ENCODE data around the gene SPEM2. TPM values are rescaled to one million over a fixed set of nuclear protein-coding genes. Genes with fewer than 3 reads are reported as not detected.

The SPEM2 gene
- total RNA-seq, 4 donors from 2014 or later, result not detected

DNA sequence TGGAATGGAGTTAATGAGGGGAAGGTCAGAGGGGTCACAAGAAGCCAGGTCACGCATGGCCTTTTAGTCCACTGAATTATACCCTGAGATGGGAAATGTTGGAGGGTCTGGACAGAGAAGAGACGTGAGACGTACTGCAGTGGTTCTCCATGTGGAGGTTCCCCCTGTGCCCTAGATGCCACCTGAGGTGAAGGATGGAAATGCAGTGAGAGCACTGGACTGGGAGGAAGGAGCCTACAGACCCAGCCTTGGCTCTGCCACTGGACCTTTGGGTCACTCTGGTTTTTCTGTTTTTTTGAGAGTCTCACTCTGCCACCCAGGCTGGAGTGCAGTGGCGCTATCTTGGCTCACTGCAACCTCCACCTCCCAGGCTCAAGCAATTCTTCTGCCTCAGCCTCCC is 29.3 kb upstream of the SPEM2 start:
- Histone ChIP-seq H3K9me3 (no peaks in the 10 kb centered on the region), H3K4me3 (no peak overlapping the region), H3K27me3 (no peaks in the 10 kb centered on the region), H3K27ac (no peak overlapping the region), H3K4me1 (peaks cover 11 to 29% (median 17%) of the 10 kb centered on the region in 3 donors), H3K36me3 (peaks cover 0 to 22% (median 8%) of the 10 kb centered on the region in 3 donors)
- intact Hi-C loops (cut with DNase I), result no loop called here
- no peak for DNase-seq
- TF ChIP-seq, protein P1, sequence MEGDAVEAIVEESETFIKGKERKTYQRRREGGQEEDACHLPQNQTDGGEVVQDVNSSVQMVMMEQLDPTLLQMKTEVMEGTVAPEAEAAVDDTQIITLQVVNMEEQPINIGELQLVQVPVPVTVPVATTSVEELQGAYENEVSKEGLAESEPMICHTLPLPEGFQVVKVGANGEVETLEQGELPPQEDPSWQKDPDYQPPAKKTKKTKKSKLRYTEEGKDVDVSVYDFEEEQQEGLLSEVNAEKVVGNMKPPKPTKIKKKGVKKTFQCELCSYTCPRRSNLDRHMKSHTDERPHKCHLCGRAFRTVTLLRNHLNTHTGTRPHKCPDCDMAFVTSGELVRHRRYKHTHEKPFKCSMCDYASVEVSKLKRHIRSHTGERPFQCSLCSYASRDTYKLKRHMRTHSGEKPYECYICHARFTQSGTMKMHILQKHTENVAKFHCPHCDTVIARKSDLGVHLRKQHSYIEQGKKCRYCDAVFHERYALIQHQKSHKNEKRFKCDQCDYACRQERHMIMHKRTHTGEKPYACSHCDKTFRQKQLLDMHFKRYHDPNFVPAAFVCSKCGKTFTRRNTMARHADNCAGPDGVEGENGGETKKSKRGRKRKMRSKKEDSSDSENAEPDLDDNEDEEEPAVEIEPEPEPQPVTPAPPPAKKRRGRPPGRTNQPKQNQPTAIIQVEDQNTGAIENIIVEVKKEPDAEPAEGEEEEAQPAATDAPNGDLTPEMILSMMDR (IDR thresholded peaks at IDR 0.05), result peak in 1 of 6 experiments; percentile 18
- TF ChIP-seq POLR2A (IDR thresholded peaks at IDR 0.05), result no peak
- WGBS, 2 donors, result 92 to 93% methylated on average over 3 to 4 of the region's 4 CpGs

GRCh38 chr17:7398612-7399011 is 26.8 kb upstream of the SPEM2 start:
- TF ChIP-seq, protein P1 (IDR thresholded peaks at IDR 0.05), result no peak
- TF ChIP-seq POLR2A (IDR thresholded peaks at IDR 0.05), result no peak
- H3K4me1 ChIP-seq, result peaks cover 19 to 36% (median 19%) of the 10 kb centered on the region in 3 donors
- 82 to 89% methylated on average over 2 of the region's 2 CpGs for WGBS, 2 donors
- H3K27ac ChIP-seq, result no peak overlapping the region
- no peak for DNase-seq
- H3K9me3 ChIP-seq, result no peaks in the 10 kb centered on the region
- no peak overlapping the region for H3K4me3 ChIP-seq
- intact Hi-C loops (cut with DNase I), result no loop called here
- no peaks in the 10 kb centered on the region for H3K36me3 ChIP-seq
- no peaks in the 10 kb centered on the region for H3K27me3 ChIP-seq

- no peak for DNase-seq
- Histone ChIP-seq H3K4me3 (peak overlapping the region; percentile 43 to 92 (median 74)), H3K27ac (peak overlapping the region; percentile 85 to 95 (median 92)), H3K9me3 (no peaks in the 10 kb centered on the region), H3K27me3 (peaks cover 0 to 10% (median 0%) of the 10 kb centered on the region in 4 donors), H3K36me3 (no peaks in the 10 kb centered on the region), H3K4me1 (peaks cover 13 to 42% (median 26%) of the 10 kb centered on the region in 3 donors)
- TF ChIP-seq POLR2A (IDR thresholded peaks at IDR 0.05), result no peak
- TF ChIP-seq, protein P1 (IDR thresholded peaks at IDR 0.05), result no peak
- intact Hi-C loops (cut with DNase I), result no loop called here
- 12 to 29% methylated on average over 6 to 14 of the region's 16 CpGs for WGBS, 2 donors
These were observed 22.2 kb upstream of the SPEM2 start for GRCh38 chr17:7403043-7403726.

- Histone ChIP-seq H3K27me3 (peaks cover 0 to 10% (median 0%) of the 10 kb centered on the region in 4 donors), H3K36me3 (peaks cover 0 to 4% (median 0%) of the 10 kb centered on the region in 3 donors), H3K4me3 (peak overlapping the region; percentile 43 to 92 (median 74)), H3K27ac (peak overlapping the region; percentile 85 to 95 (median 92)), H3K4me1 (peaks cover 13 to 42% (median 26%) of the 10 kb centered on the region in 3 donors), H3K9me3 (no peaks in the 10 kb centered on the region)
- TF ChIP-seq POLR2A (IDR thresholded peaks at IDR 0.05), result no peak
- TF ChIP-seq, protein P1 (IDR thresholded peaks at IDR 0.05), result no peak
- no peak for DNase-seq
- intact Hi-C loops (cut with DNase I), result no loop called here
- WGBS, 2 donors, result 0% methylated on average over 7 of the region's 13 CpGs; no CpG with 5 or more reads in 1 of the 2 donors
These were observed 21.8 kb upstream of the SPEM2 start for GRCh38 chr17:7403727-7403976.

GRCh38 chr17:7403977-7404736 is 21.3 kb upstream of the SPEM2 start, which contains the start of gene TMEM256:
Gene TMEM256, minus strand, starts transcription at chr17:7404097. Its CDS starts 13 bp downstream, at chr17:7404084.
- TF ChIP-seq, protein P1 (IDR thresholded peaks at IDR 0.05), result peak in 2 of 6 experiments; percentile 27 to 29
- TF ChIP-seq POLR2A (IDR thresholded peaks at IDR 0.05), result peak in 3 of 4 donors; percentile 90 to 98 (median 97)
- peak; percentile 95 for DNase-seq
- Histone ChIP-seq H3K36me3 (peaks cover 0 to 9% (median 0%) of the 10 kb centered on the region in 3 donors), H3K4me3 (peak within 1 kb of the TSS; percentile 43 to 92 (median 74)), H3K27ac (peak within 1 kb of the TSS; percentile 85 to 95 (median 92)), H3K27me3 (peaks cover 0 to 10% (median 0%) of the 10 kb centered on the region in 4 donors), H3K9me3 (no peaks in the 10 kb centered on the region), H3K4me1 (peaks cover 13 to 42% (median 26%) of the 10 kb centered on the region in 3 donors)
- intact Hi-C loops (cut with DNase I), result no loop called here
- 1% methylated on average over 12 to 30 of the region's 49 CpGs for WGBS, 2 donors
